ENCODE measurements around the gene PPARA.

- TF ChIP-seq, protein P1, sequence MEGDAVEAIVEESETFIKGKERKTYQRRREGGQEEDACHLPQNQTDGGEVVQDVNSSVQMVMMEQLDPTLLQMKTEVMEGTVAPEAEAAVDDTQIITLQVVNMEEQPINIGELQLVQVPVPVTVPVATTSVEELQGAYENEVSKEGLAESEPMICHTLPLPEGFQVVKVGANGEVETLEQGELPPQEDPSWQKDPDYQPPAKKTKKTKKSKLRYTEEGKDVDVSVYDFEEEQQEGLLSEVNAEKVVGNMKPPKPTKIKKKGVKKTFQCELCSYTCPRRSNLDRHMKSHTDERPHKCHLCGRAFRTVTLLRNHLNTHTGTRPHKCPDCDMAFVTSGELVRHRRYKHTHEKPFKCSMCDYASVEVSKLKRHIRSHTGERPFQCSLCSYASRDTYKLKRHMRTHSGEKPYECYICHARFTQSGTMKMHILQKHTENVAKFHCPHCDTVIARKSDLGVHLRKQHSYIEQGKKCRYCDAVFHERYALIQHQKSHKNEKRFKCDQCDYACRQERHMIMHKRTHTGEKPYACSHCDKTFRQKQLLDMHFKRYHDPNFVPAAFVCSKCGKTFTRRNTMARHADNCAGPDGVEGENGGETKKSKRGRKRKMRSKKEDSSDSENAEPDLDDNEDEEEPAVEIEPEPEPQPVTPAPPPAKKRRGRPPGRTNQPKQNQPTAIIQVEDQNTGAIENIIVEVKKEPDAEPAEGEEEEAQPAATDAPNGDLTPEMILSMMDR (IDR thresholded peaks at IDR 0.05): no peak
- TF ChIP-seq POLR2AphosphoS5 (IDR thresholded peaks at IDR 0.05; ENCODE audit: low read depth, low read length) (no peak), REST (IDR thresholded peaks at IDR 0.05; ENCODE audit: insufficient read depth in 1 of 2, low read depth in 2 of 2, low read length in 1 of 2) (no peak), SIN3A (IDR thresholded peaks at IDR 0.05; ENCODE audit: borderline replicate concordance, insufficient read depth, low read depth, low read length) (no peak)
These were observed 79.4 kb downstream of the PPARA start for GRCh38 chr22:46229701-46230100.

All from Panc1 (cell line).